ENCODE results near the gene LRFN2. TPM values are rescaled to one million over a fixed set of nuclear protein-coding genes. Genes with fewer than 3 reads are reported as not detected.

Gene LRFN2
- total RNA-seq, 8 experiments from 2014 or later, result 0.10 to 5.1 (median 4.2) TPM; not detected in 1

DNA sequence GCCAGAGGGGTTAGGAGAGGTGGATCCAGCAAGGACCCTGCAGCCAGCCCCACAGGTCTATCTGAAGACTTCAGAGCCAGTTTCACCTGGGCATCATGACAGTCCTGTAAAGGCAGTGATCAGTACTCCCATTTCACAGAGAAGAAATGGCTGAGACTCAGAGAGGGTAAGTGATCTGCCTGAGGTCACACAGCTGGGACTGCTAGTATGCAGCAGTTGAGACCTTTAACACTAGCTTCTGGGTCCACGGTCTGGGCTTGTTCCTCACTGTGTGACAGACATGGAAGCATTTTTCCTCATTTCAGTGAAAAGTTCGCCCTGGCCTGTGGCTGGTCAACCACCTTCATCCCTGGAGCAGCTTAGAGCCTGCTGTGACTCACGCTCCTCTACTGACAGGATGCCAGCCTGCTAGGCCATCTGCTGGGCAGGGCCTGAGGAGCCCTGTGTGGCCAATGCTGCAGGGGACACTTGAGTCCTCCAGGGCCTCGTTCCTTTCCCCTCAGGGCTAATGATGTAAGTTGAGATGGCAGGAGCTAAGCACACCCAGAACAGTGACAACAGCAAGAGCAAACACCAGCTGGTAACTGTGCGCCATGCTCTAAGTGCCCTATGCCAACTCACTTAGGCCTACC lies 192.0 kb downstream of the LRFN2 start:
- in situ Hi-C loops (cut with MboI; ENCODE audit: low pct_unique_long_range_greater_than_20kb in 2 of 9, low sequenced_read_pairs in 9 of 9, unreplicated experiment in 9 of 9), result no loop called here
- Histone ChIP-seq H3K4me3 (no peak overlapping the region), H3K27ac (no peak overlapping the region), H3K4me1 (replicated peaks in 1 of 2) (peaks cover 12 to 45% of the 10 kb centered on the region in 2 donors)
- peak in 3 of 8 experiments; percentile 26 to 76 (median 52) for ATAC-seq (replicated peaks in 6 of 8)
- WGBS, 10 experiments, result 20 to 100% (median 80%) methylated on average over 1 to 2 of the region's 5 CpGs; no CpG with 5 or more reads in 4 of the 10 experiments

DNA sequence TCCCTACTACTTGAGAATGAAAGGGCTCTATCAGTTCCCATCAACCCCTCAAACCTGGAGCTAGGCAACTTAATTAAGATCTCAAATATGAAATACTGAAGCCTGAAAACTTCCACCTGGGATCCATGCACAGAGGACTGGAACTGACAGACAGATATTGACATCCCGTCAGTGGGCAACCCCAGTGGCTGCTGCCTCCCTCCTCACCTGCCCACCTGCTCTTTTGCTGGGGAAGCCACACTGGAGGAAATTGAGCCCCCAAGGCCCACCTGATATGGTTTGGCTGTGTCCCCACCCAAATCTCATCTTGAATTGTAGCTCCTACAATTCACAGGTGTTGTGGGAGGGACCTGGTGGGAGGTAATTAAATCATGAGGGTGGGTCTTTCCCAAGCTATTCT lies 192.8 kb downstream of the LRFN2 start:
- in situ Hi-C loops (cut with MboI; ENCODE audit: low pct_unique_long_range_greater_than_20kb in 2 of 9, low sequenced_read_pairs in 9 of 9, unreplicated experiment in 9 of 9), result no loop called here
- Histone ChIP-seq H3K4me3 (no peak overlapping the region), H3K4me1 (replicated peaks in 1 of 2) (peaks cover 10 to 39% of the 10 kb centered on the region in 2 donors), H3K27ac (no peak overlapping the region)
- ATAC-seq (replicated peaks in 6 of 8), result no peak
- WGBS, 10 experiments, result 40 to 100% (median 100%) methylated on average over 1 of the region's 1 CpG; no CpG with 5 or more reads in 7 of the 10 experiments

DNA sequence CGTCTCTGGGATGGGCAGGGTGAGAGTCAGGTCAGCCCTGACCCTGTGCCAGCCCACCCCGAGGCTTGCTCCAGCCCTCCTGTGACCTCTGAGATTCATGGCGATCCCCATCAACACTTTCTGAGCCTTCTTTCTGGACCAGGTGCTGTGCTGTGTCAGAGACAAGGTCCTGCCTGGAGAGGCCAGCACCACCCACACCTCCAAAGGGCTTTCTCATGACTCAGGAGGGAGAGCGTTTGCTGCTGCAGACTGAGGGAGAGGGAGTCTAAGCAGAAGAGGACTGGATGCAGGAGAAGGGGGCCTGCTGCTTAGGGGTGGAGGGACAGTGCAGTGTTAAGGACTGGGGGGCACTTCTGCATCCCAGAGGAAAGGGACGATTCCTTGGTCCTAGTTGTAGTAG lies 193.5 kb downstream of the LRFN2 start:
- peaks cover 9 to 32% of the 10 kb centered on the region in 2 donors for H3K4me1 ChIP-seq (replicated peaks in 1 of 2)
- 29 to 100% (median 62%) methylated on average over 1 to 3 of the region's 5 CpGs; no CpG with 5 or more reads in 4 of the 10 experiments for WGBS, 10 experiments
- in situ Hi-C loops (cut with MboI; ENCODE audit: low pct_unique_long_range_greater_than_20kb in 2 of 9, low sequenced_read_pairs in 9 of 9, unreplicated experiment in 9 of 9), result no loop called here

DNA sequence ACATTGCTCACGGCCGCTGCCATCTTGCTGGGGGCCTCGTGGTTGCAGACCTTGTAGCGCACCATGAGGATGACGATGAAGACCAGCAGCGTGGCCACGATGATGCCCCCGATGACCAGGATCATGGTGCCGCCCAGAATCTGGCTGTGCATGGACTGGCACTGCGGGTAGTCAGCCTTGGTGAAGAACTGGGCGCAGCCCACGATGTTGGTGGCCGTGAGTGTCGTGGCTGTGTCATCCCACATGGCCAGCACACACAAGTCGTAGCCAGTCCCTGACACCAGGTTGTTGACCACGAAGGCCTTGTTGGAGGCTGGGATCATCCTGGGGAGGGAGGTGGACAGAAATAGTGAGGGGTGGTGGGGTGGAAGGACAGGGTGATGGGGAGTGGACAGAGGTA lies 194.6 kb downstream of the LRFN2 start:
- ATAC-seq (replicated peaks in 6 of 8), result no peak

More for the DNA sequence above, 193.5 kb downstream of the LRFN2 start:
- Histone ChIP-seq H3K27ac (no peak overlapping the region), H3K4me3 (no peak overlapping the region)
- peak in 2 of 8 experiments; percentile 22 to 41 for ATAC-seq (replicated peaks in 6 of 8)

DNA sequence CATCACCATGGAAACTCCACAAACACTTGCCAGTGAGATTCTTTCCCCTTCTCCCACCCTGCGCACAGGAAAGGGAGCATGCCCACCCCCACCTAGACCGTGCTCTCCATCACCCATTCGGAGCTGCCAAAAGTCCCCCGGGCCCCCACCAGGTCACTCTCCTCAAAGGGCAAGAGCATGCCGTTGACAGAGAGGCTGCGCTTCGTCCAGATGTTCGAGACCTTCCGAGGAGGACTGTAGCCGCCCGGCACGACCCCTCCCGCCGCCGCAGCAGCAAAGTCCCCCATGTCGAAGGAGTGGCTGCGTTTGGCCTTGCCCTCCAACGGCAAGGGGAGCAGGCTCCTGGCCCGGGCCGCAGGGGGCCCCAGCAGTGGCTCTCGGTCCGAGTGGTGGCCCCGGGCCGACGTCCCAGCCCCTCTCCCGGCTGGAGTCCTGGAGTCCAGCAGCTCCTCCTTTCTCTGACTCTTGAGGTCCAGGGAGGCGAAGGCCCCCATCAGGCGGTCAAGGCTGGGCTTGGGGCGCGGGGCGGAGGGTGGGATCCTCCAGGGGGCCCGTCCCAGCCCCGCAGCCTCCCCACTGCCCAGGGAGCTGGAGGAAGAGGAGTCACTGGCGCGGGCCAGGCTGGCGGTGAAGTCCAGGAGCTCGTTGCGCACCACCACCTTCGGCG lies 195.2 kb downstream of the LRFN2 start:
- H3K4me3 ChIP-seq, result no peak overlapping the region
- in situ Hi-C loops (cut with MboI; ENCODE audit: low pct_unique_long_range_greater_than_20kb in 2 of 9, low sequenced_read_pairs in 9 of 9, unreplicated experiment in 9 of 9), result no loop called here
- 83 to 98% (median 85%) methylated on average over 1 to 11 of the region's 40 CpGs; no CpG with 5 or more reads in 7 of the 10 experiments for WGBS, 10 experiments
- no peak overlapping the region for H3K27ac ChIP-seq
- peaks cover 3 to 18% of the 10 kb centered on the region in 2 donors for H3K4me1 ChIP-seq (replicated peaks in 1 of 2)
- peak in 1 of 8 experiments; percentile 15 for ATAC-seq (replicated peaks in 6 of 8)

More for the DNA sequence above, 194.6 kb downstream of the LRFN2 start:
- Histone ChIP-seq H3K4me3 (no peak overlapping the region), H3K27ac (no peak overlapping the region), H3K4me1 (replicated peaks in 1 of 2) (peaks cover 3 to 22% of the 10 kb centered on the region in 2 donors)
- in situ Hi-C loops (cut with MboI; ENCODE audit: low pct_unique_long_range_greater_than_20kb in 2 of 9, low sequenced_read_pairs in 9 of 9, unreplicated experiment in 9 of 9), result no loop called here
- 96 to 98% methylated on average over 8 to 10 of the region's 16 CpGs; no CpG with 5 or more reads in 8 of the 10 experiments for WGBS, 10 experiments

DNA sequence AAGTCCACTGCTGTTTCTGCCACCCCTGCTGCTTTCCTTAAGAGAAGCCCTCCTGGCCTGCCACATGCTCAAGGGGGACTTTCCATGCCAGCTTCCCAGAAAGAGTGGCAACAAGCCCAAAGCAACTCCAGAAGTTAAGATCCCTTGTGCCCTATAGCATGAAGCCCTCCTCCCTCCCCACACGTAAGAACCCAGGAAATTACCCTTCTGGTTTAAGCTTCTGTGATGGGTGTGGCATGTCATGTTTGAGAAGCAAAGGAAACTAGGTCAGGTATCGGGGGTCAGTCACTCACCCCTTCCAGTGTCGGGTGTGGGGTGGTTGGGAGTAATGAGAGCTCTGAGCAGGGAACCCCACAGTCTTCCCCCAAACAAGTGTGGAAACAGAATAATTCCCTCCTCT lies 196.1 kb downstream of the LRFN2 start:
- in situ Hi-C loops (cut with MboI; ENCODE audit: low pct_unique_long_range_greater_than_20kb in 2 of 9, low sequenced_read_pairs in 9 of 9, unreplicated experiment in 9 of 9), result no loop called here
- Histone ChIP-seq H3K27ac (no peak overlapping the region), H3K4me1 (replicated peaks in 1 of 2) (peaks cover 3 to 18% of the 10 kb centered on the region in 2 donors), H3K4me3 (no peak overlapping the region)
- ATAC-seq (replicated peaks in 6 of 8), result no peak
- WGBS, 10 experiments, result 67 to 94% methylated on average over 1 to 2 of the region's 3 CpGs; no CpG with 5 or more reads in 8 of the 10 experiments

DNA sequence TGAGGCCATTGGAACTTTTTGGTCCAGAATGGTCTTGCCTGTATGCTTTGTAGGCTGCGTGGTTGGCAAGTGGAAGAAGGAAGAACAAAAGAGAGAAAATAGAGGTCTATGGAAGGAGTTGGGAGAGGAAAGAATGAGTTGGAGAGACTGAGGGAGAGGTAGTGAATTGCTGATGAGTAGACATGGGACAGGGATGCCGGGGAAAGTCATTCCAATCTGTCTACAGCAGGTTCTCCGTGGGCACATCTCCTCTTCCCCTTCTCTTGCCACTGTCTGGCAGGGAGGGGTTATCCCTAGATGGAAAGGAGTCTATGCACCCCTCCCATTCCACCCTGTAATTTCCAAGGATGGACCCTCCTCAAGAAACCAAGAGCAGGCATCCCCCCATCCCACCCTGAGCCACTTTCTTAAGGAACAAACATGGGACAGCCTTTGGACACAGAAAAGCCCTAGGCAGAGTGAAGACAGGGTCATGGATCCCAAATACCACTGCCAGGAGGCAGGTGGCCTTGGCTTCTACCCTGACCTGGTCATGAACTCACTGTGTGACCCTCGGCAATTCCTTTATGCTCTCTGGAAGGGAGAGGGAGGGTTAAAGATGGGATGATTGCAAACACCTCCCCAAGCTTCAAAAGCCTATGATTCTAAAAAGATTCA lies 196.9 kb downstream of the LRFN2 start:
- WGBS, 10 experiments, result 0 to 100% (median 82%) methylated on average over 1 to 2 of the region's 4 CpGs
- peaks cover 3 to 18% of the 10 kb centered on the region in 2 donors for H3K4me1 ChIP-seq (replicated peaks in 1 of 2)
- no peak overlapping the region for H3K27ac ChIP-seq
- ATAC-seq (replicated peaks in 6 of 8), result no peak
- in situ Hi-C loops (cut with MboI; ENCODE audit: low pct_unique_long_range_greater_than_20kb in 2 of 9, low sequenced_read_pairs in 9 of 9, unreplicated experiment in 9 of 9), result no loop called here
- H3K4me3 ChIP-seq, result no peak overlapping the region

DNA sequence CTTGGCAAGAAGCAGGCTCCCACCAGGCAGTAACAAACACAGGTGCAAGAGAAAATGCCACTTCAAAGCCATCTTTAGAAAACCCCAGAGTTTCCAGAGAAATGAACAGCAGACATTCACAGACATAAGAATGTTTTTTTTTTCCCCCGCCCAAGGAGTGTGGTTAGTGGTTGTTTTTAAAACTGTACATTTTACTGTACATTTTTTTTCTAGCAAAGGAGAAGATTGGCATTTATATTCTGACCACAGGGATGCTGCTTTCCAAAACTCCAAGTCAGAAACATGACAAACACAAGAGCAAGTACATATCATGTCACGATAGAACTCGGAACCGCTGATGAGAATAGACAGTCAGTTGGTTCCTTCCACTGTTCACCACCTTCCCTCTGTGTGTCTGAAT lies 197.9 kb downstream of the LRFN2 start:
- H3K27ac ChIP-seq, result no peak overlapping the region
- H3K4me3 ChIP-seq, result no peak overlapping the region
- peaks cover 6 to 18% of the 10 kb centered on the region in 2 donors for H3K4me1 ChIP-seq (replicated peaks in 1 of 2)
- no peak for ATAC-seq (replicated peaks in 6 of 8)
- WGBS, 10 experiments, result 15 to 100% (median 90%) methylated on average over 2 to 4 of the region's 4 CpGs; no CpG with 5 or more reads in 1 of the 10 experiments
- in situ Hi-C loops (cut with MboI; ENCODE audit: low pct_unique_long_range_greater_than_20kb in 2 of 9, low sequenced_read_pairs in 9 of 9, unreplicated experiment in 9 of 9), result no loop called here

DNA sequence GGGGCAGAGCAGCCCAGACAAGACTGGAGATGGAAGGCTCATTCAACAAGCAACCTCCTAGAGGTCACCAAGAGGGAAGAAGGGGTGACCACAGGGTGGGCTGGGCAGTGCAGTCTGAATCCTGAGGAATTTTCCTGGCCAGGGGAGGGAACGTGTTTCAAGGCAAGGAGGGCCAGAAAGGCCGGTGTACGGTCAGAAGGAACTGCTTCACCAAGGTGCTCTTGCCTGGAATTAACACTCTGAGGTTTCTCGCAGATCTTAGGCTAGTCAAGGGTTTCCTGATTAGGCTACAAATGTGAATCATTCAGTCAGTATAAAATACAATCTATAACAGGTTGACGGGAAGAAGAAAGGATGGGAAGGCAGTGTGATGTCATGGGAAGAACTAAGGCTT lies 199.3 kb downstream of the LRFN2 start:
- no peak for ATAC-seq (replicated peaks in 6 of 8)
- in situ Hi-C loops (cut with MboI; ENCODE audit: low pct_unique_long_range_greater_than_20kb in 2 of 9, low sequenced_read_pairs in 9 of 9, unreplicated experiment in 9 of 9), result no loop called here
- 40 to 94% (median 83%) methylated on average over 1 to 4 of the region's 5 CpGs; no CpG with 5 or more reads in 4 of the 10 experiments for WGBS, 10 experiments
- no peak overlapping the region for H3K27ac ChIP-seq
- H3K4me1 ChIP-seq (replicated peaks in 1 of 2), result peaks cover 6 to 18% of the 10 kb centered on the region in 2 donors
- no peak overlapping the region for H3K4me3 ChIP-seq

DNA sequence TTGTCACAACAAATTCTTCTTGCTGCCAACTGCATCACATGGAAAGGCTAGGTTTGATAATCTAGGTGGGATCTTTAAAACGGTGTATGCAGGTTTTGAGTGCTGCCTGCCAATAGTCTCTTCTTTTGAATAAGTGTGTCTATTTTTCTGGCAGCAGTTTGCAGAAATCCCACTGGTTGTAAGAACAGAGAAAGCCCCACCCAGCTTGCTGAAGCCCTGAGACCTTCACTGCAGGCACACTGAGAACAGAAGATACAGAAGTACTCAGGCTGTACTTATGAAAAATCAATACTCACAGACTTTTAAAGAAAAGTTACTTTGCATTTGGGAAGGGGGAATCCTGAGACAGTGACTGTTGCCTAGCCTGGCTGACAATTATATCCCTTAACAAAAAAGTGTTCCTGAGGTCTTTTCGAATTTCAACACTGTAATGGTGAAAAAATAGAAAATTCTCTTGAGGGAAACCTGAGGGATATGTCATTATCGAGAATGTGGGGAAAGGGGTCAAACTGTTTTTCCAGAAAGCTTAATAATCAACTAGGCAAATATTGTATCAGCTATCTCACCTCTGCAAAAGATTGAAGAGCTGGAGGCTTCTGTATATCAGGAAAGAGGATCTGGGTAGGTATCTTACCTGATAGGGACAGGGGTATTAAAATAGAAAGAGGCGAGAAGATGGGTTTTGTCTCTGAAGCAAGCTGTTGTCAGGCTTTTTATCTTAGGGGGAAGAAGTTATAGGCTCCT lies 199.9 kb downstream of the LRFN2 start:
- Histone ChIP-seq H3K4me1 (replicated peaks in 1 of 2) (peaks cover 6 to 18% of the 10 kb centered on the region in 2 donors), H3K27ac (no peak overlapping the region), H3K4me3 (no peak overlapping the region)
- in situ Hi-C loops (cut with MboI; ENCODE audit: low pct_unique_long_range_greater_than_20kb in 2 of 9, low sequenced_read_pairs in 9 of 9, unreplicated experiment in 9 of 9), result no loop called here
- 8 to 84% (median 67%) methylated on average over 2 to 4 of the region's 4 CpGs; no CpG with 5 or more reads in 1 of the 10 experiments for WGBS, 10 experiments
- peak in 1 of 8 experiments; percentile 25 for ATAC-seq (replicated peaks in 6 of 8)

DNA sequence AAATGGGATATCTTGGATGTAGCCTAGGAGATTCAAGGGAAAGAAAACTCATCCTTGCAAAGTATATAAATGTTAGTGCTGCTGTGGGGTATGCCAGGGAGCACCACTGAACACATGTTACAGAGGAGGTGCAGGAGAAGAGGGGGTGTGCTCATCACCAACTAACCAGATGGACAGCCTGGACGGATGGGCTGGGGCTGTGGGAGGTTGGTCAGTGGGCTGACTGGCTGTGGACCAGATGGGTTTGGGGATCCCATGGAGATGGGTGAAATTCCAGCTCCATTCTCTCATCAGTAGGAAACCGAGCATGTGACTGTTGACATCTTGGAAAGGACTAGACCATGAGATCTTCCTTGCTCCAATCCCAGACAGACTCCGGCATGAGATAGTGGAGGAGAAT lies 201.0 kb downstream of the LRFN2 start:
- peaks cover 3 to 8% of the 10 kb centered on the region in 2 donors for H3K4me1 ChIP-seq (replicated peaks in 1 of 2)
- WGBS, 10 experiments, result 20 to 100% (median 81%) methylated on average over 1 to 3 of the region's 3 CpGs; no CpG with 5 or more reads in 4 of the 10 experiments
- no peak for ATAC-seq (replicated peaks in 6 of 8)
- in situ Hi-C loops (cut with MboI; ENCODE audit: low pct_unique_long_range_greater_than_20kb in 2 of 9, low sequenced_read_pairs in 9 of 9, unreplicated experiment in 9 of 9), result no loop called here
- no peak overlapping the region for H3K4me3 ChIP-seq
- no peak overlapping the region for H3K27ac ChIP-seq

DNA sequence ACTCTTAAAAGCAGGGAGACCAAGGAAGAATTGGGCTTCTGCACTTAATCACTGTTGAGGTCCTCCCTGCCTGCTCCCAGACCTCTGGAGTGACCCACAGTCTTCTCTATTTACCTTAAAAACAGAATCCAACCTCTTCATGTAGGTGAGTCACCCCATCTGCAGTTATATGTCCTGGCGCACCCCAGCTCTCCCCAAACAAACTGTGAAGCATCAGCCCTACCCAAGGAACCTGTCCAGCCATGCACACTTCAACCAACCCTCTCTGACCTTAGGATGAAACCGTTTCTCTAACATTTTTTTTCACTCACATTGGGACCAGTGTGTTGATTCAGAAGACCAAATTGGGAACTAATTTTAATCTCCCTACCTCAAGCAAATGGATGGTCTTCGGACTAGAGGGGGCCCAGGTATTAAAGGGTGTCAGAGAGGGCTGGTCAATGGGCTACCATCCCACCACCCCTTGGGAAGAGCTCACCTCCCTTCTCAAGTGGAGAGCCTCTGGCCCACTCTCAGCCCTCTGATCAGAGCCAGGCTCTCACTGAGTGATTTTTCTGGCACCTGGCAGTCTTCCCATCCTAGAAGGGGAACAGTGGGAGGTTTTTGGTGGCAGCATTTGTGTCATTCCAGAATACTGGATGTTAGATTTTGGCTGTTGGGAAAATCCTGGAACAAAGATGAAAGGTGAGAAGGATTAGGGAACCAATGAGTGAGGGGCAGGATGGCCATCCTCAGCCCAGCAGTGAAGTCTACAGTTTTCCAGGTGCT lies 203.6 kb downstream of the LRFN2 start:
- 10 to 100% (median 68%) methylated on average over 1 to 3 of the region's 3 CpGs; no CpG with 5 or more reads in 5 of the 10 experiments for WGBS, 10 experiments
- no peak overlapping the region for H3K27ac ChIP-seq
- H3K4me3 ChIP-seq, result no peak overlapping the region
- peaks cover 0 to 3% of the 10 kb centered on the region in 2 donors for H3K4me1 ChIP-seq (replicated peaks in 1 of 2)
- in situ Hi-C loops (cut with MboI; ENCODE audit: low pct_unique_long_range_greater_than_20kb in 2 of 9, low sequenced_read_pairs in 9 of 9, unreplicated experiment in 9 of 9), result no loop called here
- no peak for ATAC-seq (replicated peaks in 6 of 8)
